HG03108 (cell line): ENCODE results near the gene MED13L.
"Not testable (repeated sequence)": the region's sequence is repeated elsewhere in the genome, so short reads cannot be mapped to it uniquely, and the experiment has no call there.

Experiments
- ATAC-seq: cut with Tn5 transposase; IDR thresholded peaks from one replicate; pipeline ENCODE4 v1.9.1; 2021; ENCODE audit warnings: moderate library complexity; ENCODE audit not compliant: unreplicated experiment

The MED13L gene

DNA sequence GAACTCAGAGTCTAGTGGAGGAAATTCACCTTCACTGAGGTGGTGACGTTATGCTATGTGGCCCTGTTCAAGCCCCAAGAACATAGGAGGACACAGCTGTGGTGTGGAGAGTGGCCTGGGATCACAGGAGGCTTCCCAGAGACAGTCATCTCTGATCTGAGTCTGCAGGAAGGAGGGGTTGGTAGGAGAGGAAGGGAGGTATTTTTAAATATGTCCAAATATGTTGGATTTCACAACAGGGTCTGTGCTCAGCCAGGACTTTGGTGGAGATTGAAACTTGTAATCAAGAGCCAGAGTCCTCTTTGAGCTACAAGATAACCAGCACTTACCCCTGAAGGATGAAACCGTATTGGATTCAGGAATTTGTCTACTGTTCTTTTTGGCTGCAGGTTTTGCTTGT lies 26.4 kb upstream of the MED13L start:
- ATAC-seq: no peak

- no peak for ATAC-seq
Observed at GRCh38 chr12:116303066-116303465, 25.6 kb upstream of the MED13L start.

DNA sequence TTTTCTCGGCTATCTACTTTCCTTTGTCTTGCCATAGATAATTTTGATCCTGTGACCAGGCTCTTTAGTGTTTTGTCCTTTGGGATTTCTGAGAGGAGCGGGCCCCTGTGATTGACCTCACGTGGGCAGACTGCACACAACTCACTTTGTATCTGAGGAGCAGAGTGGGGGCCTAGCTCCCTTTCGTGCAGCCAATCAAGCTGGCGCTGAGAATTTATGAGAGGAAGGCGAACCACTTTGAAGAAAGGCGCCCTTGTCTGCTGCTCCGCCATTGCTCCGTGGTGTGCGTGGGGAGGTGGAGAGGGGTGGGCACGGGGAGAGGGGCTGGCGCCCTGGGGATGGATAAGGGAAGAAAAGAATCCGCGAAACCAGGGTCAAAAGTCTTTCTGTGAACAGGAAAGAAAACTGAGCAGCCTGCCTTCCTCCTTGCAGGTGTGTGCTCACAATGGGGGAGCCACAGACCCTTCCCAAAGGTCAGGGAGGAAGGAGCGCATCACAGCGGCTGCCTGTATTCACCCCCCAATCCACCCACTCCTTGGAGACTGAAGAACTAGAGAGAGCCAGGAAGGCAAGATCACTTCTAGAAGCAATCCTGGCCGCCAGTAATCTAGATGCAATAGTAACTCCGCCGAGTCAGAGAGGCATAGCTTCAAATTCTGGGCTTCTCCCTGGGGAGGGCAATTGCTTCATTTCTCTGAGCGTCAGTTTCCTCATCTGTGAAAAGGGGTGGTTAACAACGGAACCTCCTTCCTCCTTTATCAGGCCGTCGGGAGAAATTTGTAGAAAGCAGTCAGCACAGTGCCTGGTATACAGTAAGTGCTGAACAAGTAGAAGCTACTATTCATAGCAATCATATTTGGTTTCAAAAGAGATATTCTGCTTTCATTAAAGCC lies 24.9 kb upstream of the MED13L start:
- no peak for ATAC-seq

DNA sequence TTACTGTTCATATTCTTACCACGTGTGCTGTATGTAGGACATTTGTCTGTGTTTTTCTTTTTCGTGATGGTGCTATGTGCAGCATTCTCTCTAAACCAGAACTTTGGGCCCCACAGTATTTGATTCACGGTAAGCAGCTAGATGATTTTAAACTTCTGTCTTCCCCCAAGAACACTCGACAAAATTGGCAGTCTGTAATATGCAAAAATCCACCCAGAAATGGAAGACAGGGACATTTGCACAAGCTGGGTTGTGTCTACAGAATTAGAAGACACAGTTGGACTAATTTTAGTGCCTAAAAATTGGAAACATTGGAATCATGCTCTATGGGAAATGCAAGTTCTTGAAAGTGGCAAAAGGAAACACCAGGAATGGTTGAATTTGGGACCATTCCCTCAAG lies 24.1 kb upstream of the MED13L start:
- no peak for ATAC-seq

GRCh38 chr12:116299665-116300328 lies 22.3 kb upstream of the MED13L start:
- no peak for ATAC-seq

- no peak for ATAC-seq
Observed at GRCh38 chr12:116299064-116299463, 21.6 kb upstream of the MED13L start.

DNA sequence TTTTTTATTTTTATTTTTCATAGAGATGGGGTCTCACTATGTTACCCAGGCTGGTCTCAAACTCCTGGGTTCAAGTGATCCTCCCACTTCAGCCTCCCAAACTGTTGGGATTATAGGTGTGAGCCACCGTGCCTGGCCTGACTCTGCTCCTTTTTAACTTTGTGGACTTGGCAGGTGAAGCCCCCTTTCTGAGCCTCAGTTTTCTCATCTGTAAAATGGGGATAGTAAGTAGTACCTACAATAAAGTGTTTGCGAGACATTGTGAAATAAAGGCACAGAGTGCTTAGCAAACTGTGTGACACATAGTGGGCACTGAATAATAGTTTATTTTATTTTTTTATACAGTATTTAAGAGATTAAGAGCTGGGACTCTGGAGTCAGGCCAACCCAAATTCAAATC lies 21.1 kb upstream of the MED13L start:
- no peak for ATAC-seq

- ATAC-seq: no peak
Observed at GRCh38 chr12:116297224-116297834, 19.8 kb upstream of the MED13L start.

DNA sequence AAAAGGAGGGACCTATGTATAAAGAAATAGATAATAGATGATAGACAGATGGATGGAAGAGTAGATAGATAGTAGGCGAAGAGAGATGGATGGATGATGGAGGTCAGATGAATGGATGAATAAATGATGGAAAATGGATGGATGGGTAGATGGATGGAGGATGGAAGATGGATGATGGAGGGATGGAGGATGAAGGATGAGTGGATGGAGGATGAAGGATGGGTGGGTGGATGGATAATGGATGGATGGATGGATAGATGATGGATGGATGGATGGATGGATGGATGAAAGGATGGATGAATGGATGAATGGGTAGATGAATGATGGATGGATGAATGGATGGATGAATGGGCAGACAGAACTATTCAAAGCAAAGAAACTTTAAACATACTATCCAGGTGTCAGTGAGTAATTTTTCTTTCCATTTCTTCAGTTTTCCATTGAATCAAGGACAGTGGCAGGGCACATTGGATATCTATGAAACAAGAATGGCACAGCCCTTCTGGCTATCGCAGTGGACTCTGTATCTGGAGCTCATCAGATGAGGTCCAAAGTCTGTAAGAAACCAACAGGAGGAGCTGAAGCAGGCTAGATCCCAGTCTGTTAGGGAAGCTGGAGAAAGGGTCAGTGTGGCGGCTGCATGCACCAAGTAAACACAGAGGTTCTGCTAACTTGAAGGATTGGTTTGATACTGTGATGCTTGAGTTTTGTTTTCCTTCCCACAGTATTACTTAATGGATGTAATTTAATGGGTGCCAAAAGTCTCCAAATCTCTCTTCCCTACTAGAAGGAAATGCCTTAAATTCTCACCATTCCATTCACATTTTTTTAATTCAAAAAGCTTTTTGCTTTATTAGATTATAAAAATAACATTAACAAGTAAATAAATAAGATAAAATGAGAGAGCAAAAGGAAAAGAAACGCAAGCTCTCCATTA lies 18.1 kb upstream of the MED13L start:
- ATAC-seq: no peak

- ATAC-seq: no peak
Observed at GRCh38 chr12:116294454-116295165, 17.1 kb upstream of the MED13L start.

DNA sequence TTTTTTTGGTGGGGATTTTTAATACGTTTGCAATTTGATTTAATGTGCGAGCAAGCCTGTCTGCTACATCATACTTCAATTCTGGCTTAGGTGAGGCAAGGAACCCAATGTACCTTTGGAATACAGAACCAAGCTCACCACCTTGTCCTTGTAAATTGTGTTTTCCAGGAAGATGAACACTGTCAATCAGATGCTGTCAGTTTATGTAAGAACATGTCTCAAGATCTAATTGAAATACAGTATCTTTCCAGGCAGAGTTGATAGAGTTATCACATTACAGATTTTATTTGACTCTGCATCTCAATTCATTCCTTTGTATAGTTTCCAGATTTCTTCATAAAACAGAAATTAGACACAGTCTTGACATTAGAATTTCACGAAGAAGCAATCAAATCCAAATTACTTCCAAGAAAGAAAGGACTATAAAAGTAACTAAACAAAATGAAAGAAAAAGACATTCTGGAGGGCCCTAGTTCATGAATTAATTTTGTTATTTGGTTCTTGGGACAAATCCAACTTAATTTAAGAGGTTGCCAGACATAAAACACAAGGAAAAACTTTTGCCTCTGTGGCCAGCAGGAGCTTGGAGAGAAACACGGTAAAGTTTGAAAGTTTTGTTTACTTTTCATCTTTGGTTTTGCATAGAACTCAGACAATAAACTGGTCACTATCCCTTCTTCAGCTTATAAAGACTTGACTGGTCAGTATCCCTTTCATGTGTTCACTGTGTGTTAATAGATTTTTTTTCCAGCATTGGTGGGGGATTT lies 16.4 kb upstream of the MED13L start:
- ATAC-seq: no peak

- no peak for ATAC-seq
Observed at GRCh38 chr12:116291218-116291617, 13.7 kb upstream of the MED13L start.

- ATAC-seq: no peak
Observed at GRCh38 chr12:116288735-116289134, 11.2 kb upstream of the MED13L start.

DNA sequence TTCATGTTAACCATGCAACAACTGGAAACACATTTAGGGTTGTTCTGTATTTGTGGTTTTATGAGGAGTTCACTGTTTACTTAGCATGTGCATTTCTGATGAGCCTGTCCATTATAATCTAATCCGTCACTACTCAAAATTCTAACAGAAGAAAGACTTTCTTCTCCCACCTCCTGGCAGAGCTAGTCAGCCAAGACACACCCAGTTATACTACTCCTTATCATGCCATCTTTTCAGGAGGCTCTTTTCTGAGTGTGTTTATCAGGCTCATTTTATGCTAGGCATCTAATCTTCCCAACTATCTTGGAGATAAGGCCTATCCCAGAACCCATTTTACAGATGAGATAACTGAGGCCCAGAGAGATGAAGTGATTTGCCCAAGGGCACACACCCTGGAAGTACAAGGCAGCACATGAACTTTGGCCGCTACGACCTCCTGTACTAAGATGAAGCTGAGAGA lies 10.4 kb upstream of the MED13L start:
- no peak for ATAC-seq

GRCh38 chr12:116284396-116284795 lies 6.9 kb upstream of the MED13L start:
- no peak for ATAC-seq

GRCh38 chr12:116283881-116284280 lies 6.4 kb upstream of the MED13L start:
- ATAC-seq: not testable (repeated sequence)

DNA sequence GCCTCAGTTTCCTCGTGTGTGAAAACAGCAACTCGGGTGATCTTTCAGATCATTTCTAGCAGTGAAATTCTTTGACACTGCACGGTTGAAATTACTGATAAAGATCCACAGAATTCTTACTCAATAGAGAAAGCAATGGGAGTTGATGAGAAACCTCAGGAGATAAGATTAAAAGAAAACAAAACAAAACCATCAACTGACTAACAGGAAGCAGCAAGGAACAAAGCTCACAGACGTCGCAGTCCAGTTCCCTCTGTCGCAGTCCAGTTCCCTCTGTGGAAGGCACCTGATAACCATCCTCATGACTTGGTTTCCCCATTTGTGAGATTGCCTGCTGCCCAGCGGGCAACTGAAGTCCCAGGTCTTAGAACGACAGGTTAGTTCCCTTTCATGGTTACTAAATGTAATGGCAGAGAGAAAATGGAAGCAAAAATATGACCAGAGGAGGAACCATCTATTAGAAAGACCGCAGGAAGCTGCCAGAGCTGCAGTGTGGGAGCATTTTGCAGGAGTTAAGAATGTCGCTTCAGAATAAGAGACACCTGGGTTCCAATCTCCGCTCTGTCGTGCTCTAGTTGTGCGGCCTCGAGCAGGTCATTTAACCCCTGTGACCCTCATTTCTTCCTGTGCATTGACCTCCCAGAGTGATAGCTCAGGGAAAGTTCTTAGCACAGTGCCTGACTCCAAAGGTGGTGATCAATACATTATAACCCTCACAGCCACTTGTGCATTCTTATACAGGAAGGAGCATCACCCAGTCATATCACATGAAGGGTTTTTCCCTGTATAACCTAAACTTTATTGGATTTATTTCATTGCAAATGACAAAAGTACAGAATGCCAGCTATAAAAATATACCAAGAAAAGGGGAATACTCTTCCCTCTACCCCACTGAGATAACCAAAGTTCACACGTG lies 5.1 kb upstream of the MED13L start:
- ATAC-seq: no peak

DNA sequence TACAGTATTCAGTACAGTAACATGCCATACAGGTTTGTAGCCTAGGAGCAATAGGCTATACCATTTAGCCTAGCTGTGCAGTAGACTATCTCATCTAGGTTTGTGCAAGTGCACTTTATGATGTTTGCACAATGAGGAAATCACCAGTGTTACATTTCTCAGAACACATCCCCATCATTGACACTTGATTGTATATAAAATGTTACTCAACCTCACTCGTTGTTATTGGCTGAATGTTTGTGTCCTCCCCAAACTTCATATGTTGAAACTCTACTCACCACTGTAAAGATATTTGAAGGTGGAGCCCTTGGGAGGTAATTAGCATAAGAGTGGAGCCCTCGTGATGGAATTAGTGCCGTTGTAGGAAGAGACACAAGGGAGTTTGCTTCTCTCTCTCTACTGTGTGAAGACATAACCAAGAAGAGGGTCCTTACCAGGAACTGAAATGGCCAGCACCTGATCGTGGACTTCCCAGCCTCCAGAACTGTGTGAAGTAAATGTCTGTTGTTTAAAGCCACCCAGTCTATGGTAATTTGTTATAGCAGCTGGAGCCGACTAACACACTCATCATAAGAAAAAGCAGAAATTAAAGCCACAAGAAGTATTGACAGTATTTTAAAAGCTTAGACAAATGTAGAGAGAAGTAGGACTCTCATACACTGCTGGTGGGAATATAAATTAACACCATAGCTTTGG lies 3.2 kb upstream of the MED13L start:
- no peak for ATAC-seq
